Smooth muscle cell (in vitro differentiated cells): ENCODE results near the gene SLC9C2. TPM values are rescaled to one million over a fixed set of nuclear protein-coding genes. Genes with fewer than 3 reads are reported as not detected.

Experiments used
- DNase-seq: peaks from one replicate; lab custom pipeline; 2025; ENCODE audit not compliant: unreplicated experiment; lab: John Stamatoyannopoulos, UW
- H2AFZ ChIP-seq: fragments of 200-600 bp; sonication (generic); 2 replicates; pipeline ENCODE4 v1.6.0; 2016; ENCODE audit warnings: antibody characterized with exemption, low read depth, mild to moderate bottlenecking
- H3F3A ChIP-seq: fragments of 200-600 bp; sonication (generic); 2 replicates; pipeline ENCODE4 v1.6.0; 2017; ENCODE audit warnings: antibody characterized with exemption, low read depth
- H3K27ac ChIP-seq: fragments of 200-600 bp; sonication (generic); 2 replicates; pipeline ENCODE4 v1.5.1; 2016; ENCODE audit warnings: low read depth, mild to moderate bottlenecking
- H3K27me3 ChIP-seq: fragments of 200-600 bp; sonication (generic); 2 replicates; pipeline ENCODE4 v1.6.1; 2016; ENCODE audit warnings: low read depth, mild to moderate bottlenecking
- H3K36me3 ChIP-seq: fragments of 200-600 bp; sonication (generic); 2 replicates; pipeline ENCODE4 v1.5.1; 2016; ENCODE audit warnings: low read depth
- H3K4me1 ChIP-seq: fragments of 200-600 bp; sonication (generic); 2 replicates; pipeline ENCODE4 v1.5.1; 2016; ENCODE audit warnings: low read depth
- H3K4me2 ChIP-seq: fragments of 200-600 bp; sonication (generic); 2 replicates; pipeline ENCODE4 v1.6.0; 2016; ENCODE audit warnings: mild to moderate bottlenecking
- H3K4me3 ChIP-seq: fragments of 200-600 bp; sonication (generic); 2 replicates; pipeline ENCODE4 v1.5.1; 2016; ENCODE audit warnings: mild to moderate bottlenecking
- H3K79me2 ChIP-seq: fragments of 200-600 bp; sonication (generic); 2 replicates; pipeline ENCODE4 v1.6.0; 2016; ENCODE audit warnings: low read depth, mild to moderate bottlenecking
- H3K9ac ChIP-seq: fragments of 200-600 bp; sonication (generic); 2 replicates; pipeline ENCODE4 v1.6.0; 2016; ENCODE audit warnings: low read depth
- H3K9me3 ChIP-seq: fragments of 200-600 bp; sonication (generic); replicated peaks from 2 replicates; pipeline ENCODE4 v1.5.1; 2016; ENCODE audit warnings: low read depth
- H4K20me1 ChIP-seq: fragments of 200-600 bp; sonication (generic); 2 replicates; pipeline ENCODE4 v1.6.0; 2016; ENCODE audit warnings: low read depth
- WGBS: methylation state at CpG from one replicate; pipeline ENCODE4 v1.1.7; 2016; ENCODE audit warnings: low lambda C conversion rate; 5-methylcytosine and 5-hydroxymethylcytosine counted together
- polyA plus RNA-seq: library from polyadenylated mRNA; unstranded; fragments of >200 nt; fragmentation: Nextera tagmentation; extraction: Ambion mirVana; gene quantifications from 2 replicates; pipeline ENCODE4 v1.2.1, GENCODE V29; 2016
- total RNA-seq: library from RNA; depleted of rRNA; stranded (reverse); fragments of >200 nt; gene quantifications from 2 replicates; pipeline ENCODE4 v1.2.3, GENCODE V29; 2014
- TF ChIP-seq, protein P1 (sequence below): fragments of 200-600 bp; sonication (generic); IDR thresholded peaks from 2 replicates; pipeline ENCODE4 v1.5.1; 2017; ENCODE audit warnings: borderline replicate concordance, mild to moderate bottlenecking, antibody characterized with exemption; ENCODE audit not compliant: insufficient read depth, poor library complexity, severe bottlenecking

SLC9C2 gene
- total and polyA plus RNA-seq, 2 experiments from 2014 or later = 0.35 TPM; not detected in 1

DNA sequence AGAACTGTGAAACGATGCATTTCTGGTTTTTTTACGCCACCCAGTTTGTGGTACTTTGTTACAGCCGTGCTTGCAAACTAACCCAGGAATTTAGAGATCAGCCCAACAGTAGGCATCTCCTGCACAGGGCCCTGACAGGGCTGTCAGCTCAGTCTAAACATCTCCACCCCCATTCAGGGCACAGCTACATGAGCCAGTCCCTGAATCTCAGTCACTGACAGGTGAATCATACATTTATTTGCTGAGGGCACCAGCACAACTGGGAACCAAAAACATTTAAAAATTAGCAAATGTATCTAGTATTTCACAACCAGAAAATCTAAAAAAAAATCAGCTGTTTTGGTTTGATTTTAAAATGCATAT, 95.0 kb downstream of the SLC9C2 start:
- no peak overlapping the region for H2AFZ ChIP-seq
- no peak for DNase-seq
- TF ChIP-seq, protein P1, sequence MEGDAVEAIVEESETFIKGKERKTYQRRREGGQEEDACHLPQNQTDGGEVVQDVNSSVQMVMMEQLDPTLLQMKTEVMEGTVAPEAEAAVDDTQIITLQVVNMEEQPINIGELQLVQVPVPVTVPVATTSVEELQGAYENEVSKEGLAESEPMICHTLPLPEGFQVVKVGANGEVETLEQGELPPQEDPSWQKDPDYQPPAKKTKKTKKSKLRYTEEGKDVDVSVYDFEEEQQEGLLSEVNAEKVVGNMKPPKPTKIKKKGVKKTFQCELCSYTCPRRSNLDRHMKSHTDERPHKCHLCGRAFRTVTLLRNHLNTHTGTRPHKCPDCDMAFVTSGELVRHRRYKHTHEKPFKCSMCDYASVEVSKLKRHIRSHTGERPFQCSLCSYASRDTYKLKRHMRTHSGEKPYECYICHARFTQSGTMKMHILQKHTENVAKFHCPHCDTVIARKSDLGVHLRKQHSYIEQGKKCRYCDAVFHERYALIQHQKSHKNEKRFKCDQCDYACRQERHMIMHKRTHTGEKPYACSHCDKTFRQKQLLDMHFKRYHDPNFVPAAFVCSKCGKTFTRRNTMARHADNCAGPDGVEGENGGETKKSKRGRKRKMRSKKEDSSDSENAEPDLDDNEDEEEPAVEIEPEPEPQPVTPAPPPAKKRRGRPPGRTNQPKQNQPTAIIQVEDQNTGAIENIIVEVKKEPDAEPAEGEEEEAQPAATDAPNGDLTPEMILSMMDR = no peak
- no peaks in the 10 kb centered on the region for H3F3A ChIP-seq
- no peaks in the 10 kb centered on the region for H4K20me1 ChIP-seq
- no peaks in the 10 kb centered on the region for H3K27me3 ChIP-seq
- H3K4me2 ChIP-seq = no peak overlapping the region
- no peaks in the 10 kb centered on the region for H3K36me3 ChIP-seq
- no peak overlapping the region for H3K4me3 ChIP-seq
- peak overlapping the region; percentile 9 for H3K9ac ChIP-seq
- H3K4me1 ChIP-seq = peaks cover 12% of the 10 kb centered on the region
- no peaks in the 10 kb centered on the region for H3K79me2 ChIP-seq
- WGBS = 54% methylated on average over 3 of the region's 3 CpGs
- H3K27ac ChIP-seq = peak overlapping the region; percentile 71
- no peaks in the 10 kb centered on the region for H3K9me3 ChIP-seq

GRCh38 chr1:173507205-173507846, 95.5 kb downstream of the SLC9C2 start:
- Histone ChIP-seq H3K27ac (peak overlapping the region; percentile 71), H3K27me3 (no peaks in the 10 kb centered on the region), H2AFZ (no peak overlapping the region), H3K4me3 (no peak overlapping the region), H3K79me2 (no peaks in the 10 kb centered on the region), H3K9me3 (no peaks in the 10 kb centered on the region), H3K9ac (peak overlapping the region; percentile 9), H3K4me1 (peaks cover 12% of the 10 kb centered on the region), H3K4me2 (no peak overlapping the region), H4K20me1 (no peaks in the 10 kb centered on the region), H3K36me3 (no peaks in the 10 kb centered on the region), H3F3A (no peaks in the 10 kb centered on the region)
- no peak for DNase-seq
- WGBS = 81% methylated on average over 3 of the region's 3 CpGs
- TF ChIP-seq, protein P1 = no peak

DNA sequence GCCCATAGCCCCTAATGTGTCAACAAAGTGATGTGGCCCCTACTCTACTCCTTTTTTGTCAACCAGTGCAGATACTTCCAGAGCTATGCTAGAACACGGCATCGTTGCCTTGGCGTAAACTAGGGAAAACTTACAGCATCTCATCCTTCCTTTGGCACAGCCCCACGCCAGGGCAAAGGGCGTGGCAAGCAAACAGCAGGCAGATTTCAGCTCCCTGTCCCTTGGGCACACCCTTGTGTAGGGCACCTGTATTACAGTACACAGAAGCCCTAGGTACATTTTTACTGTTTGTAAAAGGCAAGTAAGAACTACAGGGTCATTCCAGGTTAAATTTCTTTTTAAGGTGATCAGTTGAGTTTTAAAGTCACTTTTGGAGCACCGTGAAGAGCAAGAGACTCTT, 96.4 kb downstream of the SLC9C2 start:
- H2AFZ ChIP-seq = no peak overlapping the region
- no peak for DNase-seq
- H3K79me2 ChIP-seq = no peaks in the 10 kb centered on the region

More for the DNA sequence above, 96.4 kb downstream of the SLC9C2 start:
- no peaks in the 10 kb centered on the region for H3K36me3 ChIP-seq
- 93% methylated on average over 6 of the region's 6 CpGs for WGBS
- H3K27me3 ChIP-seq = no peaks in the 10 kb centered on the region
- no peak overlapping the region for H3K4me2 ChIP-seq
- TF ChIP-seq, protein P1 = peak; percentile 10
- H3K9me3 ChIP-seq = no peaks in the 10 kb centered on the region
- H3K27ac ChIP-seq = peak overlapping the region; percentile 71
- H3K9ac ChIP-seq = peak overlapping the region; percentile 0
- H3K4me1 ChIP-seq = peaks cover 12% of the 10 kb centered on the region
- H3F3A ChIP-seq = no peaks in the 10 kb centered on the region
- no peaks in the 10 kb centered on the region for H4K20me1 ChIP-seq
- H3K4me3 ChIP-seq = no peak overlapping the region
